Liver (tissue), 3 donors: ENCODE results near the gene SLC12A9.

ENCODE experiments used
- ATF3 ChIP-seq: IDR thresholded peaks from 2 replicates; pipeline ENCODE4 v1.6.1; 2016; ENCODE audit warnings: antibody characterized with exemption
- CTCF ChIP-seq: fragments of 150-350 bp; IDR thresholded peaks from 2 replicates; pipeline ENCODE4 v1.5.1; 2017; ENCODE audit warnings: improper control_type of control experiment, low read depth, low read length; ENCODE audit not compliant: missing input control
- EGR1 ChIP-seq, 2 donors: IDR thresholded peaks; 2 replicates each; pipeline ENCODE4 v1.6.1; 2016 to 2018; ENCODE audit warnings: antibody characterized with exemption in 2 of 2, low read depth in 2 of 2
- FOXA1 ChIP-seq: IDR thresholded peaks from 2 replicates; pipeline ENCODE4 v1.6.1; 2016; ENCODE audit warnings: antibody characterized with exemption
- HNF4A ChIP-seq, 2 donors: conservative IDR thresholded peaks; 2 replicates each; pipeline ENCODE4 v1.6.1; 2016; ENCODE audit warnings: antibody characterized with exemption in 2 of 2, mild to moderate bottlenecking in 2 of 2
- JUND ChIP-seq, 2 donors: IDR thresholded peaks; 2 replicates each; pipeline ENCODE4 v1.6.1; 2016; ENCODE audit warnings: antibody characterized with exemption in 2 of 2
- MAX ChIP-seq: IDR thresholded peaks from 2 replicates; pipeline ENCODE4 v1.6.1; 2016; ENCODE audit warnings: antibody characterized with exemption
- RAD21 ChIP-seq, 2 donors: IDR thresholded peaks; 2 replicates each; pipeline ENCODE4 v1.6.1; 2016; ENCODE audit warnings: antibody characterized with exemption in 2 of 2, mild to moderate bottlenecking in 2 of 2
- REST ChIP-seq: IDR thresholded peaks from 2 replicates; pipeline ENCODE4 v1.6.1; 2016; ENCODE audit warnings: antibody characterized with exemption, mild to moderate bottlenecking
- RXRA ChIP-seq, 2 donors: IDR thresholded peaks; 2 replicates each; pipeline ENCODE4 v1.6.1; 2017 to 2018; ENCODE audit warnings: antibody characterized with exemption in 2 of 2, mild to moderate bottlenecking in 1 of 2
- SP1 ChIP-seq: IDR thresholded peaks from 2 replicates; pipeline ENCODE4 v1.6.1; 2018; ENCODE audit warnings: antibody characterized with exemption, mild to moderate bottlenecking
- TAF1 ChIP-seq: conservative IDR thresholded peaks from 2 replicates; pipeline ENCODE4 v1.6.1; 2016; ENCODE audit warnings: antibody characterized with exemption, mild to moderate bottlenecking
- YY1 ChIP-seq: IDR thresholded peaks from 2 replicates; pipeline ENCODE4 v1.6.1; 2016; ENCODE audit warnings: antibody characterized with exemption, mild to moderate bottlenecking
- ZBTB33 ChIP-seq: IDR thresholded peaks from 2 replicates; pipeline ENCODE4 v1.6.1; 2016; ENCODE audit warnings: antibody characterized with exemption
- donor health status: healthy.
- donor health status: healthy.

- TF ChIP-seq CTCF (no peak), REST (peak; percentile 32), MAX (peak; percentile 29), ATF3 (no peak), RAD21 (IDR thresholded peaks at IDR 0.05) (peak in 1 of 2 donors; percentile 12), YY1 (no peak), TAF1 (no peak), ZBTB33 (no peak), RXRA (IDR thresholded peaks at IDR 0.05) (peak; percentile 38 to 82), SP1 (peak; percentile 47), FOXA1 (no peak), JUND (IDR thresholded peaks at IDR 0.05) (peak in 1 of 2 donors; percentile 19), EGR1 (IDR thresholded peaks at IDR 0.05; ENCODE audit: low read depth in 2 of 2) (peak in 1 of 2 donors; percentile 10), HNF4A (conservative IDR thresholded peaks at IDR 0.05) (peak; percentile 41 to 61)
These were observed 23.3 kb upstream of the SLC12A9 start for GRCh38 chr7:100829150-100829716.
